DND-41 (cell line): ENCODE measurements around the gene ANKRD6.

Experiments
- EZH2 ChIP-seq: IDR thresholded peaks from 3 replicates; pipeline ENCODE4 v1.6.1; 2012; ENCODE audit warnings: borderline replicate concordance, low read depth, mild to moderate bottlenecking, moderate library complexity, low read length, inconsistent platforms; ENCODE audit not compliant: severe bottlenecking
- TF ChIP-seq, protein P1 (sequence below): IDR thresholded peaks from 2 replicates; pipeline ENCODE4 v1.5.1; 2012; ENCODE audit warnings: borderline replicate concordance, low read length, moderate library complexity, mild to moderate bottlenecking; ENCODE audit not compliant: poor library complexity, severe bottlenecking; ENCODE audit errors: extremely low read depth

DNA sequence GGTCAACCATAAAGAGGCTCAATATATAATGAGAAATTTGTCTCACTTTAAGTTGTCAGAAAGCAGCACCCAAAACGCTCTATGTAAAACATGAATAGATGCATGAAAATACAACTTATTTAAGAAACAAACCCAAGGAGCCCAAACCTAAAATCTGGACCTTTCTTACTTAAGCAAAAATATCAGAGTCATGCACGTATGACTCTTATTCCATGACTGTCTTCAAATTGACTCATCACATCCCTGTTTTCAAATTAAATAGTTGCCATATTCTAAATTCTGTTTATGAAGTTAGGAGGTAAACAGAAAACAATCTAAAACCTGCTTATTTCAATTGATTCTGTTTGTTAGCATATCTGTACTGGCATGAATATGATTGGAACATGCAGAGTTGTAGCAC lies 42.1 kb downstream of the ANKRD6 start:
- TF ChIP-seq, protein P1, sequence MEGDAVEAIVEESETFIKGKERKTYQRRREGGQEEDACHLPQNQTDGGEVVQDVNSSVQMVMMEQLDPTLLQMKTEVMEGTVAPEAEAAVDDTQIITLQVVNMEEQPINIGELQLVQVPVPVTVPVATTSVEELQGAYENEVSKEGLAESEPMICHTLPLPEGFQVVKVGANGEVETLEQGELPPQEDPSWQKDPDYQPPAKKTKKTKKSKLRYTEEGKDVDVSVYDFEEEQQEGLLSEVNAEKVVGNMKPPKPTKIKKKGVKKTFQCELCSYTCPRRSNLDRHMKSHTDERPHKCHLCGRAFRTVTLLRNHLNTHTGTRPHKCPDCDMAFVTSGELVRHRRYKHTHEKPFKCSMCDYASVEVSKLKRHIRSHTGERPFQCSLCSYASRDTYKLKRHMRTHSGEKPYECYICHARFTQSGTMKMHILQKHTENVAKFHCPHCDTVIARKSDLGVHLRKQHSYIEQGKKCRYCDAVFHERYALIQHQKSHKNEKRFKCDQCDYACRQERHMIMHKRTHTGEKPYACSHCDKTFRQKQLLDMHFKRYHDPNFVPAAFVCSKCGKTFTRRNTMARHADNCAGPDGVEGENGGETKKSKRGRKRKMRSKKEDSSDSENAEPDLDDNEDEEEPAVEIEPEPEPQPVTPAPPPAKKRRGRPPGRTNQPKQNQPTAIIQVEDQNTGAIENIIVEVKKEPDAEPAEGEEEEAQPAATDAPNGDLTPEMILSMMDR = no peak
- TF ChIP-seq EZH2 = no peak
